GM18858 (cell line): ENCODE measurements around the gene SEPTIN12.
"Not testable (repeated sequence)": the region's sequence is repeated elsewhere in the genome, so short reads cannot be mapped to it uniquely, and the experiment has no call there.

Source experiments
- ATAC-seq: cut with Tn5 transposase; IDR thresholded peaks from one replicate; pipeline ENCODE4 v1.9.1; 2021; ENCODE audit not compliant: unreplicated experiment

The SEPTIN12 gene

GRCh38 chr16:4784444-4784987, 3.6 kb downstream of the SEPTIN12 start:
- ATAC-seq, result not testable (repeated sequence)

DNA sequence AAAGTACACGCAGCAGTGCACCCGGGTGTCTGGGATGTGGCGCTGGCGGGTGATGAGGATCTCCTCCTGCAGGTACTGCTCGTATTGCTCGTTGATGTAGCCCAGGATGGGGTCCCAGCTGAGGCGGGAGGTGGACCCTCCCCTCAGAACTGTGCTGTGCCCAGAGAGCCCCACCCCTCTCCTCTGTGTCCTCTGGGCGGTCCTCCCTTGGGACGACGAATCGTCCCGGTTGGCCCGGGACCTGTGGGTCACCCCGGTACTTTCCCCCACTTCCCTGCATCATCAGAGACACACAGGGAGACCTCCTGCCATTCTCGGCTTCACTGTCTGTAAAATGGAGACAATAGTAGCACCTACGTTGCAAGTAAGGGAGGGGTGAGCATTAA, 4.2 kb downstream of the SEPTIN12 start:
- ATAC-seq, result no peak

DNA sequence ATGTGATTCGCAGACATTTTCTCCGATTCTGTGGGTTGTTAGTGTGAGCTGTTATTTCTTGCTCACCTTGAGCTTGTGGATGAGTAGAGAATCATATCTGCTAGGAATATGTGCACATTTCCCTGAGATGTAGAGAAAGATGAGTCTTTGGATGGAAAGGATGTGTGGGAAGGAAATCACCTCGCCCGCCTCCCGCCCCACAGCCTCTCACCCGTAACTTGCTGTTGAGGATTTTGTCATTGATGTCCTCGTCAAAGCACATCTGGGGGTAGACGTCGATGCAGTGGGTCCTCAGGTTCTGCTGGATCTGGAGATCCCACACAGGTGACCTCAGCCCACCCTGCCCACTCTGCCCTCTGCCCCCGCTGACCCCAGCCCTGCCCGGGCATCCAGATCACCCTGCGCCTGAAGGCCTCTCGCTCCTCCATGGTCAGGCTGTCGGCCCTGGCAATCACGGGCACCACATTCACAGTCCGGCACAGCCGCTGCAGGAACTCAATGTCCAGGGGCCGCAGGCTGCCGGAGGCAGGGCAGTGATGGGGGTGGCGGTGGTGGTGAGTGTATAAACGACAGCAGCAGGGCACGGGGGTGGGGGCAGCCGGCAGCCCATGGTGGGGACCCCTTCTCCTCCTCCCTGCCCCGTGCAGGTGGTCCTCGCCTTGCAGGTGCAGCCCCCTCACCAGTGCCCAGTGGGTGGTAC, 4.7 kb downstream of the SEPTIN12 start:
- ATAC-seq, result no peak

DNA sequence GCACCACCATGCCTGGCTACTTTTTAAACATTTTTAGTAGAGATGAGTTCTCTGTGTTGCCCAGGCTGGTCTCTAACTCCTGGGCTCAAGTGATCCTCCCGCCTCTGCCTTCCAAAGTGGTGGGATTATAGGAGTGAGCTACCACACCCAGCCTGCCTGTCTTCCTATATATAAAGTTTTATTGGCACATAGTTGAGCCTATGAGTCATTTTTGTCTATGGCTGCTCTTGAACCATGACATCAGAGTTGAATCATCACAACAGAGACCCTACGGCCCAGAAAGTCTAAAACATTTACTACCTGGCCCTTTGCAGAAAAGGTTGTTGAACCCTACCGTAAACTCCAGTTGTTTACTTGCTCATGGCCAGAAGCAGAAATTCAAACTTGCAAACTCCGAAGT, 7.9 kb downstream of the SEPTIN12 start:
- no peak for ATAC-seq

- ATAC-seq, result no peak
Observed at GRCh38 chr16:4778050-4778392, 10.1 kb downstream of the SEPTIN12 start.

DNA sequence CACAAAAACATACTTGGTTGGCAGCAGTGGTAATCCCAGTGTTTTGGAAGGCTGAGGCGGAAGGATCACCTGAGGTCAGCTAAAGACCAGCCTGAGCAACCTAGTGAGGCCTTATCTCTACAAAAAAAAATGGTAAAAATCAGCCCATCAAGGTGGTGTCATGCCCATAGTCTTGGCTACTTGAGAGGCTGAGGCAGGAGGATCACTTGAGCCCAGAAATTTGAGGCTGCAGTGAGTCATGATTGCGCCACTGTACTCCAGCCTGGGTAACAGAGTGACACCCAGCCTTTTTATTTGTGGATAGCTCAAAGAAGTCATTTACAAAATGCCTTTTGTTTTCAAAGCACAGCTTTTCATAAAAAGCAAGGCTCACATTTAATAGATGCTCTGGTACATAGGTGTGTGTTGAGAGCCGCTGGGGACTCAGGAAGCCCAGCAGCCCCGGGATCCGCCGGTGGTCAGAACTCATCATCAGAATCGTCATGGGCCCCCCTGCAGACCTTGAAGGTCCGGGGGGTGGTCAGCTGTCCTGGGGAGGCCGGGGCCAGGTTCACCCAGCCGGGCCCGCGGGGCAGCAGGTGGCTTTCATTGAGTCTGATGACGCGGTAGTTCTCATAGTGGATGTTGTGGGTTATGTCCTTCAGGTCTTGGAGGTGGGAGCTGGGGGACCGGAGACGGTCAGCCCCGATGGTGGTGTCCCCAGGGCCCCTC, 10.7 kb downstream of the SEPTIN12 start:
- ATAC-seq, result no peak

- ATAC-seq, result no peak
Observed at GRCh38 chr16:4776141-4776705, 11.9 kb downstream of the SEPTIN12 start.

DNA sequence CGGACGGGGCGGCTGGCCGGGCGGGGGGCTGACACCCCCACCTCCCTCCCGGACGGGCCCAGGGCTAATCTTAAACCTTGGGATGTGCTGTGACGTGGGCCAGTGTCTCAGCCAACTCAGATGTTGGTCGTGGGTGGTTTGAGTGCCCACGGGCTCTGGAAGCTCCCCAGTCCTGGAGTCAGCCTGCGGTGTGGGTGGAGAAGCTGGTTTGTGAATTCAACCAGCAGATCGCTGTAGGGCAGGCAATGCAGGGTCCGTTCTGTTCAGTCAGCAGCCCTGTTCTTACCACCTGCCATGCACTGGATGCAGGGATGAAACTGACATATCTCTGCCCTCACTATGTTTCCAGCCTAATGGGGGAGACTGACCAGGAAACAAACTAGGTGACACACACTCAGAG, 13.1 kb downstream of the SEPTIN12 start:
- ATAC-seq, result no peak

DNA sequence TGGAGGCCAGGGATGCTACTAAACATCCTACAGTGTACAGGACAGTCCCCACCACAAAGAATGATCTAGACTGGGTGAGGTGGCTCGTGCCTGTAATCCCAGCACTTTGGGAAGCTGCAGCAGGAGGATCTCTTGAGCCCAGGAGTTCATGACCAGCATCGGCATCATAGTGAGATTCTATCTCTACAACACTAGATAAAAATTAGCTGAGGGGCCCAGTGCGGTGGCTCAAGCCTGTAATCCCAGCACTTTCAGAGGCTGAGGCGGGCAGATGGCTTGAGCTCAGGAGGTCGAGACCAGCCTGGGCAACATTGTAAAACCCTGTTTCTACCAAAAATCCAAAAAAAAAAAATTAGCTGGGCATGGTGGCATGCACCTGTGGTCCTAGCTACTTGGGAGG, 15.8 kb downstream of the SEPTIN12 start:
- no peak for ATAC-seq

DNA sequence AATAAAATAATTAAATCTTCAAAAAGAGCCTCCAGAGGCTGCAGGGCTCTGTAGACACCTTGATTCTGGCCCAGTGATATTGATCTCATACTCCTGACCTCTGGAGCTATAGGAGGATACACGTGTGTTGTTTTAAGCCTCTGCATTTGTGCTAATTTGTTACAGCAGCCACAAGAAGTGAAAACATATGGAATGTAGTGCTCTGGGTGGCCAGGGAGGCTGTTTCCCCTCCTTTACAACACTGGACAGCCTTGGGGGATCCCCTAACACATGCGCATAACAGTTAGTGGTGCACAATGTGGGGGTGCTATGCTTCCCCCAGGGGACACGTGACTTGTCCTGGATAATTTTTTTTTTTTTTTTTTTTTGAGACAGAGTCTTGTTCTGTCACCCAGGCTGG, 16.5 kb downstream of the SEPTIN12 start:
- ATAC-seq, result no peak

GRCh38 chr16:4769306-4769638, 18.9 kb downstream of the SEPTIN12 start:
- no peak for ATAC-seq

DNA sequence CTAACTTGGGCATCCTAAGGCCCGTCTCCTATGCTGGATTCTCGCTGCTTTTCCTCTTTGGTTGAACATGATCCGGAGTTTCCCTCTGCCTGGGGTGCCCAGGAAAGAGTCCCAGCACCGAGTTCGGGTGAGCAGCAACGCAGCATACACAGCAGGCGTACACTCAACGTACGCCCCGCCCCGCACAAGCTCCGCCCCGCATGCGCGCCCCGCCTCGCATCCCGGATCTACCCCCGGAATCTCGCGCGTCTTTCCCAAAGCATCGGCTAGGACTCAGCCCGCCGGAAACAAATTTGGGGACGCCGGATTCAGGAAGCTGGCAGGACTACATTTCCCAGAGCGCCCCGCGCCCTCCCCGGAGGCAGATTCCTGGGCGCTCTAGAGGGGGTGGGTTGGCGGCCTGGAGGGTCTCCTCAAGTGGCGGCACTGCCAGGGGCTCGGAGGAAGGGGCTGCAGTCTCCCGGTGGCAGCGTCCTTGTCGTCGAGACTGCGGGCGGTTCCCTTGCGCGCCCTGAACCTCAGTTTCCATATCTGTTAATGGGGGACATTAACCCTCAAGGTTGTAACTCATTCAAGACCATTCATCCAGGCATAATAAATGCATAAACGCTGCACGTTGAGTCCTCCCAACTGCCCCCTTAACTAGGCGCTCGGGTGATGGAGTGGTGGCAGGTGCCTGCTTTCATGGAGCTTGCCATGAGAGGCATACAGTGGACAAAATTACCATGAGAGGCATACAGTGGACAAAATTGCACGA, 19.4 kb downstream of the SEPTIN12 start:
- peak; percentile 43 for ATAC-seq

DNA sequence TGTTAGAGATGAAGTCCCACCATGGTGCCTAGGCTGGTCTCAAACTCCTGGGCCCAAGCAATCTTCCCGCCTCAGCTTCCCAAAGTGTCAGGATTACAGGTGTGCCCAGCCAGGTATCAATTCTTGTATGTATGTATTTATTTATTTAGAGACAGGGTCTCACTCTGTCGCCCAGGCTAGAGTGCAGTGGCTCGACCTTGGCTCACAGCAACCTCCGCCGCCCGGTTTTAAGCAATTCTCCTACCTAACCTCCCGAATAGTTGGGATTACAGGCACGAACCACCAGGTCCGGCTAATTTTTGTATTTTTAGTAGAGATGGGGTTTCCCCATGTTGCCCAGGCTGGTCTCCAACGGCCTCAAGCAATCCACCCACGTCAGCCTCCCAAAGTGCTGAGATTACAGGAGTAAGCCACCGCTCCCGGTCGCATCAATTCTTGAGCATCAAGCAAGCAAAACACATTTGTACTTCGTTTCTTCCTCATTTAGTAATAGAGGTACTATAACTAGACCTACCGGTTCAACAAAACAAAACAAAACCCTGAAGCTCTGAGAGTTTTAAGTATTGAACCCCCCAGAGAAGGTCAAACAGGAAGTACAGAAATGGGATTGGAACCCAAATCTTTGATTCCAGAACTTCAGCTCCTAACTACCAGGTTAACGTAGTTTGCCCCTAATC, 20.1 kb downstream of the SEPTIN12 start:
- peak; percentile 1 for ATAC-seq

- ATAC-seq, result peak; percentile 80
Observed at GRCh38 chr16:4766875-4767628, 21.1 kb downstream of the SEPTIN12 start, which contains the start of gene ZNF500. TSS of gene ZNF500 (minus strand) at chr16:4767162. CDS start at chr16:4765978, 1,184 bp downstream.

- ATAC-seq, result no peak
Observed at GRCh38 chr16:4765511-4766474, 22.4 kb downstream of the SEPTIN12 start.

GRCh38 chr16:4763791-4764190, 24.4 kb downstream of the SEPTIN12 start:
- no peak for ATAC-seq

GRCh38 chr16:4762205-4762604, 25.9 kb downstream of the SEPTIN12 start:
- no peak for ATAC-seq

GRCh38 chr16:4760221-4760910, 27.8 kb downstream of the SEPTIN12 start:
- no peak for ATAC-seq
